ENCODE data around the gene BRPF3. TPM values are rescaled to one million over a fixed set of nuclear protein-coding genes. Genes with fewer than 3 reads are reported as not detected.

Gene BRPF3
- total RNA-seq, 4 donors from 2014 or later, result 13.2 to 21.9 (median 17.6) TPM

DNA sequence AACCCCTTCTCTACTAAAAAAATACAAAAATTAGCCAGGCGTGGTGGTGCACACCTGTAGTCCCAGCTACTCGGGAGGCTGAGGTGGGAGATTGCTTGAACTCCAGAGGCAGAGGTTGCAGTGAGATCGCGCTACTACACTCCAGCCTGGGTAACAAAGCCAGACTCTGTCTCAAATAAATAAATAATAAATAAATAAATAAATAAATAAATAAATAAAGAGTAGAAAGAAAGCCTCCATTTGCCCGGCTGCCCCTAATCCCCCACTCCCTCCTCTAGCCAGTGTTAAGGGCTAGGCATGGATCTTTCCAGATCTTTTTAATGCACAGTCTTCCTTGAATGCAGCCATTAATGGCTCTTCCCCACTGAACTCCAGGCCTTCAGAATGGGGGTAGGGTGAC lies 76.5 kb downstream of the BRPF3 start:
- no peak overlapping the region for H3K4me3 ChIP-seq (ENCODE audit: low read depth, poor library complexity, severe bottlenecking)
- intact Hi-C loops (cut with DNase I; ENCODE audit: low total_unique reads), result no loop called here
- no peak for DNase-seq (ENCODE audit: low spot score in 2 of 2)
- no peak for TF ChIP-seq POLR2A (IDR thresholded peaks at IDR 0.05)
- TF ChIP-seq, protein P1, sequence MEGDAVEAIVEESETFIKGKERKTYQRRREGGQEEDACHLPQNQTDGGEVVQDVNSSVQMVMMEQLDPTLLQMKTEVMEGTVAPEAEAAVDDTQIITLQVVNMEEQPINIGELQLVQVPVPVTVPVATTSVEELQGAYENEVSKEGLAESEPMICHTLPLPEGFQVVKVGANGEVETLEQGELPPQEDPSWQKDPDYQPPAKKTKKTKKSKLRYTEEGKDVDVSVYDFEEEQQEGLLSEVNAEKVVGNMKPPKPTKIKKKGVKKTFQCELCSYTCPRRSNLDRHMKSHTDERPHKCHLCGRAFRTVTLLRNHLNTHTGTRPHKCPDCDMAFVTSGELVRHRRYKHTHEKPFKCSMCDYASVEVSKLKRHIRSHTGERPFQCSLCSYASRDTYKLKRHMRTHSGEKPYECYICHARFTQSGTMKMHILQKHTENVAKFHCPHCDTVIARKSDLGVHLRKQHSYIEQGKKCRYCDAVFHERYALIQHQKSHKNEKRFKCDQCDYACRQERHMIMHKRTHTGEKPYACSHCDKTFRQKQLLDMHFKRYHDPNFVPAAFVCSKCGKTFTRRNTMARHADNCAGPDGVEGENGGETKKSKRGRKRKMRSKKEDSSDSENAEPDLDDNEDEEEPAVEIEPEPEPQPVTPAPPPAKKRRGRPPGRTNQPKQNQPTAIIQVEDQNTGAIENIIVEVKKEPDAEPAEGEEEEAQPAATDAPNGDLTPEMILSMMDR (IDR thresholded peaks at IDR 0.05), result no peak
- WGBS, 2 donors, result 90 to 95% methylated on average over 5 of the region's 5 CpGs

DNA sequence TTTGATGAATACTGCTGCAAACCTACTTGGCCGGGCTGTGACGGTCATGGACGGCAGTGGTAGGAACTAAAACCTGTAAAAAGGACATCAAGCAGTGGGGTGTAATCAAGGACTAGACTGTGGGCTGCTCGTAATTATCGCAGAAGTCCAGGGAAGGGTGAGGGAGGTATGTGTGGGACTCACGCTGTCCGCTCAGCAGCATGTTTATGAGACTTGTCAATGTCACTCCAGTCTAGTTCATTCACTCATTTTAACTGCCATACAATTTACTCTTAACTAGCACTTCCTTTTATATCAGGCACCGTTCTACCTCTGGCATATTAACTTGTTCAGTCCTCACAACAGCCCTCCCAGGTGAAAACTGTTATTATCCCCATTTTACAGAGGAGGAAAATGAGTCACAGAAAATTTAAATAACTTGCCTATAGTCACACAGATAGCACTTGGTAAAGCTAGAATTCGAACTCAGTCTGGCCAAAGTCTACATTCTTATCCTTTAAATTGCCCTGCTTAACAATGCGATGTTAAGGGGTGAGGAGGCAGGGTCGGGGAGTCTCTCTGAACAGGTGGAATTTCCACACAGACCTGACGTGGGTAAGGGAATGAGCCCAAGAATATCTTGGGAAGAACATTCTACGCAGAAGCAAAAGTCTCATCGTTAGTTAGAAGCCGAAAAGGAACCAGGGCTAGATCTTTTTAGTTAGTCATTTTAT lies 77.4 kb downstream of the BRPF3 start:
- WGBS, 2 donors, result 70 to 79% methylated on average over 15 of the region's 15 CpGs
- TF ChIP-seq, protein P1 (IDR thresholded peaks at IDR 0.05), result no peak
- no peak for TF ChIP-seq POLR2A (IDR thresholded peaks at IDR 0.05)
- no peak overlapping the region for H3K4me3 ChIP-seq (ENCODE audit: low read depth, poor library complexity, severe bottlenecking)
- DNase-seq (ENCODE audit: low spot score in 2 of 2), result no peak
- intact Hi-C loops (cut with DNase I; ENCODE audit: low total_unique reads), result no loop called here

DNA sequence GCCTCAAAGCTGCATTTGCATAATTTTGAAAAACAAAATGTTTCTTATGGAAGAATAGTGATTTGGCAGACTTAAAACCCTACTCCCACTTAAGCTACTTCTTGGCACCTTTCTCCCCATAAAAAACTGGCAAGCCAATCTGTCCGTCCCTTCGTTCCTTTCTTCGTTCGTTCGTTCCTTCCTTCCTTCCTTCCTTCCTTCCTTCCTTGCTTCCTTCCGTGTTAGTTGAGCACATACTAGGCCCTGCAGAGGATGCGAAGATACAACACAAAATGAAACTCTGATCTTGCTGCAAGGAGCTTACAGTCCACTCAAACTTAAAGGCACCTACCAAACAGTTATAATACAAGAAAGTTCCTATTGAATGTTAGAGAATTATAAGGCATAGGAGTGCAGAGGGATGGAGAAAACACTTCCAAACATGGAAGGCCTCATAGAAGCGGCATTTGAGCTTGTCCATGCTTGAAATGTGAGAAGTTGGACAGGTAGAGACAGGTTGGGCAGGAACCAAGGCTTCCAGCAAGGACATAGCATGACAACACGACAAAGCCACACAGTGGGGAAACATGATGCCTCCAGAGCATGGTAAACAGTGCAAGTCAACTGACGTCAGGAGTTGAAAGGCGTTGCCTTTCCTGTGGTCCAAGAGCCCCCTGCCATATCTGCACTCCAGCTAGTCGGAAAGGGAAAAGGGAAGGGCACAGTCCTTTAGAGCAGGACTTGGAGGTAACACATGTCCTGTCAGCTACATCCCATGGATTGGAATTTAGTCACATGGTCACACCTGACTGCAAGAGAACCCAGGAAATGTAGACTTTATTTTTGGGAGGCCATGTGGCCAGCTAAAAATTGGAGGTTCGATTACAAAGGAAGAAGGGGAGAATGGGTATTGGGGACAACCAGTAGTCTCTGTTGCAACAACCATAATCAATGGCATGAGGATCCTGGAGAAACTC lies 80.3 kb downstream of the BRPF3 start:
- TF ChIP-seq, protein P1 (IDR thresholded peaks at IDR 0.05), result no peak
- TF ChIP-seq POLR2A (IDR thresholded peaks at IDR 0.05), result no peak
- 77 to 80% methylated on average over 13 of the region's 13 CpGs for WGBS, 2 donors
- DNase-seq (ENCODE audit: low spot score in 2 of 2), result no peak
- no peak overlapping the region for H3K4me3 ChIP-seq (ENCODE audit: low read depth, poor library complexity, severe bottlenecking)
- intact Hi-C loops (cut with DNase I; ENCODE audit: low total_unique reads), result no loop called here

DNA sequence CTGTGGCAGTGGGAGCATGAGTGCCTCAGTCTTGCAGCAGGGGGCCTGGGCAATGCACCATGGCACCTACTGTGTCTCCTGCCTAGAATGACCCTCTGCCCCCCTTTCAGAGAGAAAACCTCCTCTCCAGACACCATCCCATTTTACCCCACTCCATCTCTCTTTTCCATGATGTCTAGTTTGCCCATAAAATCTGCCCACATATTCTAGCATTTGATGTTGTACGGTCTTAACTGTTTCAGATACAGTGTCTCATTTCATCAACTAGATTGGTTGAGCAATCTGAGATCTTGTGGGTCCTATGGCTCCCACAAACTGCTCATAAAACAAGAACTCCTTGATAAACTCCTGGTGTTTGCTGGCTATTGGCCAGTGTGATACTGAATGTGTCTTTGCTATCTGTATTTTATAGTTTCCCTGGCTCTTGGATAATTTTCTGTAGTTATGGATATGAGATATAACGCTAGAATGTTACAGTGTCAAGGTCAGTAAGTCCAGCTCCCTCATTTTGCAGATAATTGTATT lies 81.5 kb downstream of the BRPF3 start:
- intact Hi-C loops (cut with DNase I; ENCODE audit: low total_unique reads), result no loop called here
- DNase-seq (ENCODE audit: low spot score in 2 of 2), result no peak
- H3K4me3 ChIP-seq (ENCODE audit: low read depth, poor library complexity, severe bottlenecking), result no peak overlapping the region
- 85 to 88% methylated on average over 2 of the region's 2 CpGs for WGBS, 2 donors
- TF ChIP-seq POLR2A (IDR thresholded peaks at IDR 0.05), result no peak
- TF ChIP-seq, protein P1 (IDR thresholded peaks at IDR 0.05), result no peak

DNA sequence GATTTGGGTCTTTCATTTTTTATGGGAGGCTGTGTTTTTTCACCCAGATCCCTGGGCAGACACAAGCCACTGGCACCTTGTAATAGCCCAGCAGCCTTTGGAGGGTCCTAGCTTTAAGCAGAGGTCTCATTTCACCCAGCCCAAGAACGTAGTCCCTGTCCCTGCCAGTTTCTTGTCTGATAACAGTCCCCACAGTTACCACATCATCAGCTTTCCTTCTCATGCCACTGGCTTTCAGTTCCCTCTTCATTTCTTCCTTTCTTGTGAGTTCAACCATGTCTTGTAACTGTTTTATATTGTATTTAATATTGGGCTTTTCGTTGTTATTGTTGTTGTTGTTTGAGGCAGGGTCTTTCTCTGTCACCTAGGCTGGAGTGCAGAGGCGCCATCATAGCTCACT lies 83.9 kb downstream of the BRPF3 start:
- DNase-seq (ENCODE audit: low spot score in 2 of 2), result no peak
- 68 to 75% methylated on average over 3 of the region's 3 CpGs for WGBS, 2 donors

DNA sequence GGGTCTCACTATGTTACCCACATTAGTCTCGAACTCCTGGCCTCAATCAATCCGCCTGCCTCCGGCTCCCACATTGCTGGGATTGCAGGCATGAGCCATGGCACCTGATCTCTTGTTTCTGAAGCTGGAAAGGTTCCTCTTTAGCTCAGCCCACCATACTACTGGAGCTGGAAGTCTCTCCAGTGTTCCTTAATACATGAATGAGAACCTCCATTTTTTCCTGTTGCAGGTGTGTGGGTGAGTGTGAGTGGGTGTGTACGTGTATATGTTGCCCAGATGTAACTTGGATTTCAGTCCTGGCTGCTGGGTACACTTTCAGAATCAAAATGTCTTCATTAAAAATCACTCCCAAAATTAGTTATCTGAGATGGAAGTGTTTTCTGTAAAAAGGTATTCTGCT lies 84.4 kb downstream of the BRPF3 start:
- no peak for DNase-seq (ENCODE audit: low spot score in 2 of 2)
- H3K4me3 ChIP-seq (ENCODE audit: low read depth, poor library complexity, severe bottlenecking), result no peak overlapping the region
- TF ChIP-seq POLR2A (IDR thresholded peaks at IDR 0.05), result no peak
- TF ChIP-seq, protein P1 (IDR thresholded peaks at IDR 0.05), result no peak
- 84 to 85% methylated on average over 4 of the region's 4 CpGs for whole genome bisulfite sequencing, 2 donors
- intact Hi-C loops (cut with DNase I; ENCODE audit: low total_unique reads), result no loop called here

More for the DNA sequence above, 83.9 kb downstream of the BRPF3 start:
- TF ChIP-seq POLR2A (IDR thresholded peaks at IDR 0.05), result no peak
- intact Hi-C loops (cut with DNase I; ENCODE audit: low total_unique reads), result no loop called here
- no peak overlapping the region for H3K4me3 ChIP-seq (ENCODE audit: low read depth, poor library complexity, severe bottlenecking)
